AG08396 (cell line): Measurements from ENCODE around the gene DISP3.

Source experiments
- DNase-seq: peaks from one replicate; pipeline ENCODE4 v3.0.0; 2012; ENCODE audit warnings: low spot score, mixed read lengths

DISP3 gene

GRCh38 chr1:11461531-11462137 lies 17.3 kb upstream of the DISP3 start:
- no peak for DNase-seq

DNA sequence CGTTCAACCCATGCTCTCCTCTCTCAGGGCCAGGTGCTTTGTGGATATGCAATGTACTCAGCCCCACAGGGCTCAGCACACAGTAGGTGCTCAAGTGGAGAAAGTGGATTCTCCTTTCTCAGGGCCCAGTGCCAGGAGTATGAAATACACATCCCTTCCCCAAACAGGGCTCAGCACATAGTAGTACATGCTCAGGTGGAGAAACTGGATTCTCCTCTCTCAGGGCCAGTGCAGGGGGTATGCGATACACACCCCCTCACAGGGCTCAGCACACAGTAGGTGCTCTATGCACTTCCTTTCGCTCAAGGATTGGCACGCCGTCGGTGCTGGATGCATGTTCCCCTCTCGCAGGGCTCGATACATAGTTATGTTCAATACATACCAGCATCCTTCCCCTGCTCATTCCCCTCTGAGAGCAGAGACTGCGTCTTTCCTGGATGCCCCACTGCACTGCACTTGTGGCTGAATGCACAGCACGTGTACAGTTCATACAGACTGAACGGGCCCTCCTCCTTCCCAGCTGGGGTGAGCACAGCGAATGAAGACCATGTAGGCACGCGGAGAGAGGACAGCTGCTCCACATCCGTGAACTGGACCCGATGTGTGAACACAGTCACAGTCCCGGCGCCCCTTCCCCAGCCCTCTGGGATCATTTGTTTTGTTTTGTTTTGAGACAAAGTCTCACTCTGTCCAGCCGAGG lies 16.6 kb upstream of the DISP3 start:
- no peak for DNase-seq

DNA sequence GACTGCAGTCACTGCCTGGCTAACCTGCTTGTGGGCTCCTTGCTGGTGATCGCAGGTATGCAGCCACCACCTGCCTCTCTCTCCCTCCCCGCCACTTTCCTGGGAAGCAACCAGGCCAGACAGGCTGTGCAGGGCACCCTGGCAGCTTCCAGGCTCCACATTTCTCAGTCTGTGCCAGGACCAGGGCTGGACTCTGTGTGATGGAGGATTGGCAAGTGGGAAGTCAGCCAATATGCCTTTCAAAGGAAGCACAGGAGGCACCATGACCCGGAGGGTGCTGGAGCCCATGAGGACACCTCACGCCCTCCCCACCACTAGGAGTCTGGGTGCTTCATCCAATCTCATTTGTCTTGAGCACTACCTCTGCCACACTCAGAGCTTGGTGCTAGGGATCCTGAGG lies 15.8 kb upstream of the DISP3 start:
- no peak for DNase-seq

DNA sequence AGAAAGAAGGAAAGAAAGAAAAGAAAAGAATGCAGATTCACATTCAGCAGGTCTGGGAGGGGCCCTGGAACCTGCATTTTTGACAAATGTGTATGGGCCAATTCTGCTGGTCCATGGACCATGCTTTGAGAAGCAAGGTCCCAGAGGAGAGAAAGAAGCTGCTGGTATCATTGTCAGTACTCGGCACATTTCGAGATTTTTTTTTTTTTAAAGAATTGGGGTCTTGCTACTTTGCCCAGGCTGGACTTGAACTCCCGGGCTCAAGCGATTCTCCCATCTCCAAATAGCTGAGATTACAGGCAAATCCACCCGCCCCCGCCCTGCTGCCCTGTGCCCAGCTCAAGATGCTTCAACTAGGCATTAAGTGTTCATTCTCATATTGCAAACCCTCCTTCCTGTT lies 13.6 kb upstream of the DISP3 start:
- no peak for DNase-seq

GRCh38 chr1:11466416-11466815 lies 12.5 kb upstream of the DISP3 start:
- DNase-seq, result no peak

DNA sequence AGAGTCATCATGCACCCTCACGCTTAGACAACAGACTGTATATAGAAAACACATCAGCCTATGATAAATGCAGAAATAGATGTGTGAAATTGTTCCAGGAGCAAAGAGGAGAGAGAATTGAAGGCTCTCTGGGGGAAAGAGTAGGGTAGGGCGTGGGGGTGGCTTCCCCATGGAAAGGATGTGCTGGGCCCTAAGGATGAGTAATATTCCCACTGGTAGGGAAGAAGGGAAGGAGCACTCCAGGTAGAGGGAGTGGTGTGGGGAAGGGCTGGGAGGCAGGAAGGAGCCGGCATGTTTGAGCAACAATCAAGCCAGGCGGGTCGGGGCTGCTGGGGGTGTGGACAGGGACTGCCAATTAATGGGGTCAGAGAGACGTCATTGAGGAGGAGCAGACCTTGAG lies 10.1 kb upstream of the DISP3 start:
- DNase-seq, result no peak

- no peak for DNase-seq
Measured at GRCh38 chr1:11470912-11471311, 8.0 kb upstream of the DISP3 start.

- no peak for DNase-seq
Measured at GRCh38 chr1:11471473-11471872, 7.5 kb upstream of the DISP3 start.

GRCh38 chr1:11472284-11472683 lies 6.7 kb upstream of the DISP3 start:
- no peak for DNase-seq

- no peak for DNase-seq
Measured at GRCh38 chr1:11472741-11473140, 6.2 kb upstream of the DISP3 start.

- DNase-seq, result peak; percentile 39
Measured at GRCh38 chr1:11473491-11474034, 5.4 kb upstream of the DISP3 start.

- no peak for DNase-seq
Measured at GRCh38 chr1:11474826-11475225, 4.1 kb upstream of the DISP3 start.

- DNase-seq, result no peak
Measured at GRCh38 chr1:11475748-11476147, 3.2 kb upstream of the DISP3 start.

GRCh38 chr1:11479375-11479979 lies 522 bp downstream of the DISP3 start:
- DNase-seq, result peak; percentile 22

DNA sequence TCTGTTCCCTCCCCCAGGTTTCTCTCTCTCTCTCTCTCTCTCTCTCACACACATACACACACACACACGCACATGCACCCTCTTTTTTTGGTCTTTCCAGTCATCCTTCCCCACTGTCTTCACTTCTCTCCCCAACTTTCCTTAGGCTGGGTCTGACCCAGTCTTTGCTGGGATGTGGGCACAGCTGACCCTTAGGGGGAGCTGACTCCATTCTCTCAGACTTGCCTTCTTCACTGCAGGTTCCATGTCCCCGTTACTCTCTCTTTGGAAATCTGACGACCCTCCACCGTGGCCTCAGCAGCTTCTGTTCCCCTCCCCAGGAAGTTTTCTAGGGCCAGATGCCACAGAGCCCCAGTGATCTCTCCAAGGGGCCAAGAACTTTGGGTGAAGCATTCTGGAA lies 2.1 kb downstream of the DISP3 start:
- DNase-seq, result no peak

DNA sequence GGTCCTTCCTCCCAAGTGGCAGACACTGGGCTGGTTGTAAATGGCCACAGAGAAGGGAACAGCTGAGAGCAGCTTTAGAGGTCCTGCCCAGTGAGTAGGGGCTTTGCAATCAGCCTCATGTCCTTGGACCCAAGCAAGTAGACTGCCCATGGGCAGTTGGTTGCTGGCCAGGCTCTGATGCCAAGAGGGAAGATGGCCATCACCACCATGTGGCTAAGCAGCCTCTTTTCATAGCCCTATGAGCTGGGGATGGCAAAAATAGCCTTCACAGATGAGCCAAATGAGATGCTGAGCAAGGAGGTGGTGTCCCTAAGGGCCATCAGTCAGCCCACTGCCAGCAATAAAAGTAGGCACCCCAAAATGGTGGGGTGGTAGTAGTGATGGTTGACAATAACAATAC lies 3.2 kb downstream of the DISP3 start:
- no peak for DNase-seq

DNA sequence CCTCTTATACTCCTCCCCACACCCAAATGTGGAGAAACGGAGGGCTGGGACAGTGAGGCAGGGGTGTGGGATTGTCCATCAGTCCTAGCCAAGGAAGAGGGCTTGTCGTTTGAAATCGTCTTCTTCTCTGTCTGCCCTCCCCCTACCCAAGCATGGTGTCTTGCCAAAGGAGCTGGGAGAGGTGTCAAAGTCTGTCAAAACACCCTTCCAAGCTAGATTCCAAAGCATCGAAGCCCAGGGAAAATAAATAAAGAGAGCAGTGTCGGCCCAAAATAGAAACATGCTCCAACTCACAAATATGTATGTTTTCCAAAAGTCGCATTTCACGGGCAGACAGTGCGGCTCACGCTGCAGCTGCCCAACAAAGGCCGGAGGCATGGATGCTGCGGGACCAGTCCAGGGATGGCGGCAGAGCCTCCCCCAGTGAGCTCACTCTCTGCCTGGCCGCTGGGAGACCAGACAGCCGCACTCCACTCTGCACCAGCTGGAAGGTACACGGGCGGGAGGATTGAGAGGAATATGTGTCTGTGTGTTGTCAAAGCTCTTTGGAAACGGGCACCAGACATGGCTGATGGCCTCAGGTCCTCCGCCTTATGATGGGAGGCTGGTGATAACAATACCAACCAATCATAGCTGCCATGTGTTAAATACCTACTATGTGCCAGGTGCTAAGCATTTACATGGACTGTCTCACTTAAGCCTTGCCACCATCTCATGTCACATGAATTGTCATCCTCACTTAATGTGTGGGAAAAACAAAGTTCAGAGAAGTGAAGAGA lies 3.9 kb downstream of the DISP3 start:
- no peak for DNase-seq

DNA sequence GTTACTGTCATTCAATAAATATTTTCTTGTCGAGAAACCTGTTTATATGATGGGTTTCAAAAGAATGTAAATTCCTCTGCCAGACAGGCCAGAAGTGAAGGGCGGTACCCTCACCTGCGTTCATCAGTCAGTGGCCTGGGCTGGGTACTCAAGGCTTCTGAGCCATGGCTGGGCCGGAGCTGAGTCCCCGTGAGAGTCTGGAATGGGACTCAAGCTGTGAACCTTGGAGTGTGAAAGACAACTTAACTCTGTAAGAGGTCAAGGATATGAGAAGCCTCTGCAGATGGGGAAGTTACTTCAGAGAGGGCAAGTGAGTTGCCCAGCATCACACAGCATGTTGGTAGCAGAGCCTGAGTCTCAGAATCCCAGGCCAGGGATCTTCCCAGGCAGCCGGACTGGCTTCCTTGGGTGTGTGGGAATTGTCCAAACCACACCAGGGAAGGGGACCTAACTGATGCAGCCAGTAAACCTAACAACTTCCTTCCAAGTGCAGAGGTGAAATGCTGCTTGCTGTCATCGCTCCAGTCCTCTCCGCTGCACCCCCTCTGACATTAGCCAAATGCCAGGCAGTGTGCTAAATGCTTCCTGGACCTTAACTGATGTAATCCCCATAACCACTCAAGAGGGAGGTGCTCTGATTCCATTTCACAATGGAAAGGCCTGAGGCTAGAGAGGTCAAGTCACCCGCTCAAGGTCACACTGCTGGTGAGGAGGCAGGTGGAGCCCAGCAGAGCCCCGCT lies 4.8 kb downstream of the DISP3 start:
- DNase-seq, result no peak

GRCh38 chr1:11484321-11484655 lies 5.3 kb downstream of the DISP3 start:
- no peak for DNase-seq

GRCh38 chr1:11485191-11485590 lies 6.2 kb downstream of the DISP3 start:
- DNase-seq, result no peak

DNA sequence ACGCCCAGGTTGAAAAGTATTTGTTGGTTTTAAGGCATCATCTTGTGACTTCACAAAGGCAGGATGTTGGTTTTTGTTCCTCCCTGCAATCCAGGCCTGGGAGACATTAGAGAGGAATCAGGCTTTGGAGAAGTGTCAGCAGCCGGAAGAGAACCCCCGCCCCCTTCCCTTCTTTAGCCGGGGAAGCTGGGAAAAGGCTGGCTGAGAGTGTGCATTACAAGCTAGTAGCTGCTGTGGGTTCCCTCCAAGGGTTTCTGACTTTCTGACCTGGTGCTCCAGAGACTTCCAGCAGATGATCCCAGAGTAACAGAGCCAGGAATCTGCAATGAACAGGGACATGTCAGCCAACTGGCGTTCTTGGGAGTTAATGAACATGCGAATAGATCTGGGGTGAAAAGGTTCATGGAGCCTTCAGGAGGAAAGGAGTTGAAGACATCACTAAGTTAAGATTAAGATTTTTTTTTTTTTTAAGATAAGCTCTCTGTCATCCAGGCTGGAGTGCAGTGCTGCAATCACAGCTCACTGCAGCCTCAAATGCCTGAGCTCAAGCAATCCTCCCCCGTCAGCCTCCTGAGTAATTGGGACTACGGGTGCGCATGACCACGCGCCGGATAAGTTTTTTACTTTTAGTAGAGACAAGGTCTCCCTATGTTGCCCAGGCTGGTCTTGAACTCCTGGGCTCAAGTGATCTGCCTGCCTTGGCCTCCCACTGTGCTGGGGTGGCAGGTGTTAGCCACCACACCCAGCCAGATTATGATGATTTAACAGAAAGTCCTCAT lies 7.5 kb downstream of the DISP3 start:
- DNase-seq, result no peak
